ENCODE data around the gene PHOSPHO1.
"Not testable (repeated sequence)": the region's sequence is repeated elsewhere in the genome, so short reads cannot be mapped to it uniquely, and the experiment has no call there.

The PHOSPHO1 gene

GRCh38 chr17:49193513-49194296, 36.9 kb downstream of the PHOSPHO1 start:
- DNase-seq (ENCODE audit: low read depth in 1 of 2, low spot score in 1 of 2), result no peak

GRCh38 chr17:49191917-49192741, 38.5 kb downstream of the PHOSPHO1 start:
- peak; percentile 91 to 93 for DNase-seq (ENCODE audit: low read depth in 1 of 2, low spot score in 1 of 2)

- DNase-seq (ENCODE audit: low read depth in 1 of 2, low spot score in 1 of 2), result no peak
These were observed 39.1 kb downstream of the PHOSPHO1 start for GRCh38 chr17:49191409-49191916.

GRCh38 chr17:49190932-49191331, 39.7 kb downstream of the PHOSPHO1 start:
- no peak for DNase-seq (ENCODE audit: low read depth in 1 of 2, low spot score in 1 of 2)

GRCh38 chr17:49187301-49187700, 43.3 kb downstream of the PHOSPHO1 start:
- DNase-seq (ENCODE audit: low read depth in 1 of 2, low spot score in 1 of 2), result no peak

GRCh38 chr17:49185381-49185780, 45.2 kb downstream of the PHOSPHO1 start:
- not testable (repeated sequence) for DNase-seq (ENCODE audit: low read depth in 1 of 2, low spot score in 1 of 2)

- not testable (repeated sequence) for DNase-seq (ENCODE audit: low read depth in 1 of 2, low spot score in 1 of 2)
These were observed 46.1 kb downstream of the PHOSPHO1 start for GRCh38 chr17:49184522-49184921.

GRCh38 chr17:49183801-49184200, 46.8 kb downstream of the PHOSPHO1 start:
- no peak for DNase-seq (ENCODE audit: low read depth in 1 of 2, low spot score in 1 of 2)

GRCh38 chr17:49183341-49183740, 47.2 kb downstream of the PHOSPHO1 start:
- no peak for DNase-seq (ENCODE audit: low read depth in 1 of 2, low spot score in 1 of 2)

- no peak for DNase-seq (ENCODE audit: low read depth in 1 of 2, low spot score in 1 of 2)
These were observed 49.5 kb downstream of the PHOSPHO1 start for GRCh38 chr17:49180998-49181635.

- DNase-seq (ENCODE audit: low read depth in 1 of 2, low spot score in 1 of 2), result peak; percentile 40 to 44
These were observed 50.3 kb downstream of the PHOSPHO1 start for GRCh38 chr17:49180303-49180702.

GRCh38 chr17:49175978-49176377, 54.6 kb downstream of the PHOSPHO1 start:
- not testable (repeated sequence) for DNase-seq (ENCODE audit: low read depth in 1 of 2, low spot score in 1 of 2)

Measured in stimulated activated CD4-positive, alpha-beta T cell treated with anti-CD3 and anti-CD28 coated beads, Interleukin-15, amount 100 ng/mL, for 1 hour (primary cell).